Panc1 (cell line): Measurements from ENCODE around the gene TMEM91. TPM values are rescaled to one million over a fixed set of nuclear protein-coding genes. Genes with fewer than 3 reads are reported as not detected.

ENCODE experiments used
- ATAC-seq: fragments of 200-7000 bp; cut with Tn5 transposase; 2 replicates; pipeline ENCODE4 v1.9.1; 2020; ENCODE audit warnings: mild to moderate bottlenecking, moderate library complexity
- BruUV-seq: library from RNA; stranded (reverse); fragments of 400-500 nt; replicated peaks from 2 replicates; lab custom pipeline; 2021; lab: Mats Ljungman, UMichigan
- CTCF ChIA-PET: fragments of 300-600 bp; sonication (Branson Sonifier 250); formaldehyde crosslinking; loops from one replicate; lab custom pipeline; 2022; ENCODE audit warnings: antibody characterized with exemption; lab: Charles Lee
- POLR2A ChIA-PET: fragments of 300-600 bp; sonication (Branson Sonifier 250); formaldehyde crosslinking; loops from one replicate; lab custom pipeline; 2022; ENCODE audit warnings: antibody characterized with exemption; lab: Charles Lee
- DNase-seq: peaks from one replicate; pipeline ENCODE4 v3.0.0-alpha.2; 2010; ENCODE audit warnings: low read depth, low spot score
- H3K27ac ChIP-seq: 2 replicates; pipeline ENCODE4 v1.5.1; 2011; ENCODE audit warnings: mild to moderate bottlenecking, low read length, inconsistent platforms
- H3K27me3 ChIP-seq: fragments of 200-500 bp; sonication (Bioruptor generic); 2 replicates; pipeline ENCODE4 v1.6.0; 2014; ENCODE audit warnings: low read length, inconsistent platforms; ENCODE audit not compliant: control insufficient read depth, insufficient read depth
- H3K36me3 ChIP-seq: fragments of 200-500 bp; sonication (Bioruptor generic); 2 replicates; pipeline ENCODE4 v1.5.1; 2014; ENCODE audit warnings: inconsistent platforms, mild to moderate bottlenecking, low read length, moderate library complexity; ENCODE audit not compliant: control insufficient read depth, insufficient read depth
- H3K4me1 ChIP-seq: 2 replicates; pipeline ENCODE4 v1.5.1; 2011; ENCODE audit warnings: inconsistent platforms, mild to moderate bottlenecking, low read length, moderate library complexity; ENCODE audit not compliant: control insufficient read depth, insufficient read depth
- H3K4me3 ChIP-seq, 2 experiments: 2 replicates each; pipeline ENCODE4 v1.5.1; 2011 to 2012; ENCODE audit warnings: low read depth in 2 of 2, low read length in 2 of 2, mild to moderate bottlenecking in 2 of 2, inconsistent platforms in 1 of 2, moderate library complexity in 1 of 2
- H3K9me3 ChIP-seq: fragments of 200-500 bp; sonication (Bioruptor generic); 2 replicates; pipeline ENCODE4 v1.5.1; 2014; ENCODE audit warnings: low read depth, mild to moderate bottlenecking, inconsistent platforms, low read length, moderate library complexity; ENCODE audit not compliant: control insufficient read depth, insufficient read depth
- CTCF ChIP-seq: fragments of 450-650 bp; IDR thresholded peaks from 2 replicates; pipeline ENCODE4 v1.5.1; 2017; ENCODE audit warnings: mild to moderate bottlenecking
- POLR2AphosphoS5 ChIP-seq: IDR thresholded peaks from 2 replicates; pipeline ENCODE4 v1.6.1; 2012; ENCODE audit warnings: mild to moderate bottlenecking, low read depth, low read length, moderate library complexity
- SIN3A ChIP-seq: IDR thresholded peaks from 2 replicates; pipeline ENCODE4 v1.6.1; 2012; ENCODE audit warnings: low read depth, mild to moderate bottlenecking, low read length, moderate library complexity, borderline replicate concordance; ENCODE audit not compliant: insufficient read depth
- TCF7L2 ChIP-seq: IDR thresholded peaks from 2 replicates; pipeline ENCODE4 v1.6.1; 2011; ENCODE audit warnings: mild to moderate bottlenecking, low read depth, low read length, inconsistent platforms
- in situ Hi-C: cut with HindIII; loops from 2 replicates; pipeline ENCODE4 v1.10.0; 2016; ENCODE audit warnings: low sequenced_read_pairs, low pct_unique_long_range_greater_than_20kb
- intact Hi-C: fragments of 100-400 bp; cut with micrococcal nuclease; formaldehyde crosslinking; loops from one replicate; pipeline ENCODE4 v1.10.0; 2022; ENCODE audit not compliant: unreplicated experiment
- total RNA-seq: library from RNA; stranded (reverse); gene quantifications from one replicate; pipeline ENCODE4 v1.2.1, GENCODE V29; 2021; ENCODE audit not compliant: unreplicated experiment
- TF ChIP-seq, protein P1 (sequence below), 2 experiments: IDR thresholded peaks; 2 replicates each; pipeline ENCODE4 v1.6.1; 2011 to 2012; ENCODE audit warnings: low read depth in 2 of 2, control low read depth in 1 of 2, low read length in 1 of 2, mild to moderate bottlenecking in 1 of 2, moderate library complexity in 1 of 2; ENCODE audit not compliant: insufficient read depth in 1 of 2

TMEM91 gene
- total RNA-seq, 1 experiment from 2014 or later: 4.4 TPM

- no TSS peak for BruUV-seq
- no peak for DNase-seq
- no peak overlapping the region for H3K27ac ChIP-seq
- no peak overlapping the region for H3K4me3 ChIP-seq
- CTCF ChIA-PET: no interaction called here
- ATAC-seq: no peak
- peaks cover 8% of the 10 kb centered on the region; the same call in 1 of the 2 replicates for H3K36me3 ChIP-seq
- TF ChIP-seq POLR2AphosphoS5 (no peak), SIN3A (no peak), TCF7L2 (no peak), CTCF (no peak)
- TF ChIP-seq, protein P1, sequence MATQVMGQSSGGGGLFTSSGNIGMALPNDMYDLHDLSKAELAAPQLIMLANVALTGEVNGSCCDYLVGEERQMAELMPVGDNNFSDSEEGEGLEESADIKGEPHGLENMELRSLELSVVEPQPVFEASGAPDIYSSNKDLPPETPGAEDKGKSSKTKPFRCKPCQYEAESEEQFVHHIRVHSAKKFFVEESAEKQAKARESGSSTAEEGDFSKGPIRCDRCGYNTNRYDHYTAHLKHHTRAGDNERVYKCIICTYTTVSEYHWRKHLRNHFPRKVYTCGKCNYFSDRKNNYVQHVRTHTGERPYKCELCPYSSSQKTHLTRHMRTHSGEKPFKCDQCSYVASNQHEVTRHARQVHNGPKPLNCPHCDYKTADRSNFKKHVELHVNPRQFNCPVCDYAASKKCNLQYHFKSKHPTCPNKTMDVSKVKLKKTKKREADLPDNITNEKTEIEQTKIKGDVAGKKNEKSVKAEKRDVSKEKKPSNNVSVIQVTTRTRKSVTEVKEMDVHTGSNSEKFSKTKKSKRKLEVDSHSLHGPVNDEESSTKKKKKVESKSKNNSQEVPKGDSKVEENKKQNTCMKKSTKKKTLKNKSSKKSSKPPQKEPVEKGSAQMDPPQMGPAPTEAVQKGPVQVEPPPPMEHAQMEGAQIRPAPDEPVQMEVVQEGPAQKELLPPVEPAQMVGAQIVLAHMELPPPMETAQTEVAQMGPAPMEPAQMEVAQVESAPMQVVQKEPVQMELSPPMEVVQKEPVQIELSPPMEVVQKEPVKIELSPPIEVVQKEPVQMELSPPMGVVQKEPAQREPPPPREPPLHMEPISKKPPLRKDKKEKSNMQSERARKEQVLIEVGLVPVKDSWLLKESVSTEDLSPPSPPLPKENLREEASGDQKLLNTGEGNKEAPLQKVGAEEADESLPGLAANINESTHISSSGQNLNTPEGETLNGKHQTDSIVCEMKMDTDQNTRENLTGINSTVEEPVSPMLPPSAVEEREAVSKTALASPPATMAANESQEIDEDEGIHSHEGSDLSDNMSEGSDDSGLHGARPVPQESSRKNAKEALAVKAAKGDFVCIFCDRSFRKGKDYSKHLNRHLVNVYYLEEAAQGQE (IDR thresholded peaks at IDR 0.05; ENCODE audit: insufficient read depth in 1 of 2, low read depth in 2 of 2, low read length in 1 of 2): no peak
- intact Hi-C loops (no loop called here), in situ Hi-C loops (no loop called here)
- no peaks in the 10 kb centered on the region for H3K9me3 ChIP-seq
- no peaks in the 10 kb centered on the region for H3K27me3 ChIP-seq
- POLR2A ChIA-PET: no interaction called here
- no peaks in the 10 kb centered on the region for H3K4me1 ChIP-seq
Observed at GRCh38 chr19:41395355-41395754, 19.0 kb downstream of the TMEM91 start.

DNA sequence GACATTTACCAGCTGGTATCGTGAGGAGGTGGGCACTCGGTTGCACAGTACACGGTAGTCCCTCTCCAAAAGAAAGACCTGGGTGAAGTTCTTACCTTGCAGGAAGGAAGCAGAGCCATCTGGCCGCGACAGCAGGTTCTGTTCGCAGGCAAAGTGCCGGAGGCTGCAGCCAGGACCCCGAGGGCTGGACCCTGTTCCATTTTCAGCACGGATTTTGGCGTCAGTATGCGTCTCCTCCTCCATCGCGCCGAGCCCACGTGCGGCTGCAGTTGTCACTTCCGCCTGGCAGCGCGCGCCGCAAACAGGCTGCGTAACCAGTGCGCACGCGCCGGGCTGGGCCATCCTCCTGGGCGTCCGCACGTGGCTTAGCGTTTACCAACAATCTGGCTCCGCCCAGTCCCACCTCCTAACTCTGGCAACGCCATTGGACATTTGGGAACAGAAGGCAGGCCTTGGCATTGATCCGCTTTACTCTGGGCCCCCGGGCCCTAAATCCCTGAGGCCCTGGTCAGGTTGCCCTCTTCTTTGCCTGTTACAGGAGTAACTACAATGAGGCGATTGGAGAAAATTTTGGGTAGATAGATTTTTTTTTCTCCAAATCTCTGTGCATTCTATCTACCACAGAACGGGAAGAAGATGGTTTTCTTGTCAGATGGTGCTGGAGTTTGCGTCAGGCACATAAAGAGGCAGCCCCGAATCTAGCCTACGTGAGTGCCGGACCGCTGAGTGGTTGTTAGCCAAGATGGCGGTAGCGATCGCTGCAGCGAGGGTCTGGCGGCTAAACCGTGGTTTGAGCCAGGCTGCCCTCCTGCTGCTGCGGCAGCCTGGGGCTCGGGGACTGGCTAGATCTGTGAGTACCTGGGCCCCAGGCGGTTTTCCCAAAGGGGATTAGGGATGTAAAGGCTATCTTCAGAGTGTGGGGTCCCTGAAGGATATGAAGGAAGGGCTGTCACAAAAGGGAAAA is 21.0 kb downstream of the TMEM91 start, which contains the start of the genes BCKDHA and EXOSC5:
Gene BCKDHA (plus strand): TSS at position 733 of the 964 bp plus-strand sequence. CDS start 10 bp downstream, at position 743.
Gene EXOSC5 (minus strand): TSS at position 274 of the 964 bp plus-strand sequence. CDS start 31 bp downstream, at position 243.
- CTCF ChIA-PET: no interaction called here

More for the DNA sequence above, 21.0 kb downstream of the TMEM91 start, which contains the start of the genes BCKDHA and EXOSC5:
- intact Hi-C loops (no loop called here), in situ Hi-C loops (no loop called here)
- Histone ChIP-seq H3K4me3 (peak within 1 kb of the TSS; percentile 91 to 100), H3K27ac (peak within 1 kb of the TSS; percentile 96), H3K4me1 (no peaks in the 10 kb centered on the region), H3K9me3 (no peaks in the 10 kb centered on the region), H3K36me3 (peaks cover 8% of the 10 kb centered on the region; the same call in 1 of the 2 replicates), H3K27me3 (no peaks in the 10 kb centered on the region)
- POLR2A ChIA-PET: no interaction called here
- ATAC-seq: peak; percentile 98
- TSS peak; percentile 90 for BruUV-seq
- TF ChIP-seq SIN3A (peak; percentile 98; the same call in 1 of the 2 replicates), POLR2AphosphoS5 (no peak; the same call in 1 of the 2 replicates)
- TF ChIP-seq, protein P1 (IDR thresholded peaks at IDR 0.05; ENCODE audit: insufficient read depth in 1 of 2, low read depth in 2 of 2, low read length in 1 of 2): 0 out of 4 replicates have a peak, but pooled peaks of 1 of the 2 experiments have one; percentile 13
- DNase-seq: peak; percentile 96
